GM12892 (cell line): ENCODE measurements around the gene LGR6.

ENCODE experiments used
- POLR2A ChIP-seq: IDR thresholded peaks from 2 replicates; pipeline ENCODE4 v1.6.1; 2011; ENCODE audit warnings: low read depth, low read length, control low read depth
- TAF1 ChIP-seq: IDR thresholded peaks from 2 replicates; pipeline ENCODE4 v1.6.1; 2011; ENCODE audit warnings: low read depth, mild to moderate bottlenecking, control low read depth, low read length, borderline replicate concordance

DNA sequence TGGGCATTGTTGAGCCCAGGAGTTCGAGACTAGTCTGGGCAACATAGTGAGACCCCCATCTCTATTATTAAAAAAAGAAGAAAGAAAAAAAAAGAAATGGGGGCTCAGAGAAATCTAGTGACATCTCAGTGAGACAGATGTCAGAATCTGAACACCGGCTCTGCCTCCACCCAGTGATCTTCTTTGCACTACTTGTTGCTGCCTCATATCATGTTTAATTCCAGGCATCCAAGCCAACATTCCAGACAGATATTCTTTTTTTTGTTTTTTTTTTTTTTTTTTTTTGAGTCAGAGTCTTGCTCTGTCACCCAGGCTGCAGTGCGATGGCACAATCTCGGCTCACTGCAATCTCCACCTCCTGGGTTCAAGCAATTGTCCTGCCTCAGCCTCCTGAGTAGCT is 44.0 kb upstream of the LGR6 start:
- TF ChIP-seq POLR2A (no peak), TAF1 (no peak)
